Measurements from ENCODE around the gene CENPA. TPM values are rescaled to one million over a fixed set of nuclear protein-coding genes. Genes with fewer than 3 reads are reported as not detected.
"Not testable (repeated sequence)": the region's sequence is repeated elsewhere in the genome, so short reads cannot be mapped to it uniquely, and the experiment has no call there.

Gene CENPA
- total RNA-seq, 1 experiment from 2014 or later, result 45.8 TPM

GRCh38 chr2:26811791-26812694, 26.2 kb downstream of the CENPA start:
- ChIA-PET CTCF (no interaction called here), POLR2A (no interaction called here), RAD21 (ENCODE audit: low non-redundant PET in 1 of 2, low total read pairs in 2 of 2, uncharacterized antibody in 2 of 2, unreplicated experiment in 2 of 2) (no interaction called here)
- Histone ChIP-seq H3K4me1 (ENCODE audit: control insufficient read depth in 1 of 2, insufficient read depth in 2 of 2, low read length in 2 of 2) (peaks cover under 1 to 6% of the 10 kb centered on the region in 2 experiments; a peak in 3 of 4 replicates), H3K79me2 (ENCODE audit: insufficient read depth, low read length) (no peaks in the 10 kb centered on the region), H4K20me1 (ENCODE audit: insufficient read depth) (no peaks in the 10 kb centered on the region), H3K9ac (ENCODE audit: low read length) (no peak overlapping the region), H2AFZ (ENCODE audit: low read depth, low read length, poor library complexity, severe bottlenecking) (no peak overlapping the region), H3K9me2 (ENCODE audit: insufficient read depth) (no peaks in the 10 kb centered on the region), H3K9me3 (ENCODE audit: control insufficient read depth in 1 of 2, insufficient read depth in 1 of 2, low read depth in 1 of 2, low read length in 2 of 2) (no peaks in the 10 kb centered on the region), H3K36me3 (ENCODE audit: control insufficient read depth in 1 of 2, insufficient read depth in 2 of 2, low read length in 2 of 2) (no peaks in the 10 kb centered on the region), H3K4me3 (replicated peaks in 1 of 2; ENCODE audit: low read depth in 1 of 2, low read length in 2 of 2) (no peak overlapping the region), H3K27ac (ENCODE audit: low read depth, low read length) (no peak overlapping the region), H3K4me2 (ENCODE audit: low read length) (no peak overlapping the region), H3K27me3 (ENCODE audit: insufficient read depth, low read length) (no peaks in the 10 kb centered on the region)
- TF ChIP-seq CTCF (IDR thresholded peaks at IDR 0.05 in 2 of 3, conservative IDR thresholded peaks at IDR 0.05 in 1 of 3; ENCODE audit: borderline replicate concordance in 1 of 3, insufficient read depth in 1 of 3, low read depth in 2 of 3, low read length in 2 of 3), result no peak
- intact Hi-C loops (cut with micrococcal nuclease), result no loop called here
- no TSS peak for BruUV-seq (replicated peaks)
- no peak for ATAC-seq
- no peak for DNase-seq (ENCODE audit: low read depth, low spot score)

GRCh38 chr2:26812731-26813130, 26.9 kb downstream of the CENPA start:
- no peak overlapping the region for H3K9ac ChIP-seq (ENCODE audit: low read length)
- intact Hi-C loops (cut with micrococcal nuclease), result no loop called here
- no peak for TF ChIP-seq EGR1 (IDR thresholded peaks at IDR 0.05; ENCODE audit: low read depth)
- no peak overlapping the region for H3K4me3 ChIP-seq (replicated peaks in 1 of 2; ENCODE audit: low read depth in 1 of 2, low read length in 2 of 2)
- H3K27me3 ChIP-seq (ENCODE audit: insufficient read depth, low read length), result no peaks in the 10 kb centered on the region
- DNase-seq (ENCODE audit: low read depth, low spot score) (no peak), ATAC-seq (no peak)
- H3K9me2 ChIP-seq (ENCODE audit: insufficient read depth), result no peaks in the 10 kb centered on the region
- H3K27ac ChIP-seq (ENCODE audit: low read depth, low read length), result no peak overlapping the region
- H3K4me1 ChIP-seq (ENCODE audit: control insufficient read depth in 1 of 2, insufficient read depth in 2 of 2, low read length in 2 of 2), result peaks cover 2 to 10% of the 10 kb centered on the region in 2 experiments; a peak in 3 of 4 replicates
- no peak overlapping the region for H3K4me2 ChIP-seq (ENCODE audit: low read length)
- H4K20me1 ChIP-seq (ENCODE audit: insufficient read depth), result no peaks in the 10 kb centered on the region
- BruUV-seq (replicated peaks), result no TSS peak
- ChIA-PET POLR2A (no interaction called here), CTCF (no interaction called here), RAD21 (ENCODE audit: low non-redundant PET in 1 of 2, low total read pairs in 2 of 2, uncharacterized antibody in 2 of 2, unreplicated experiment in 2 of 2) (no interaction called here)
- no peaks in the 10 kb centered on the region for H3K36me3 ChIP-seq (ENCODE audit: control insufficient read depth in 1 of 2, insufficient read depth in 2 of 2, low read length in 2 of 2)
- no peak overlapping the region for H2AFZ ChIP-seq (ENCODE audit: low read depth, low read length, poor library complexity, severe bottlenecking)
- no peaks in the 10 kb centered on the region for H3K9me3 ChIP-seq (ENCODE audit: control insufficient read depth in 1 of 2, insufficient read depth in 1 of 2, low read depth in 1 of 2, low read length in 2 of 2)
- H3K79me2 ChIP-seq (ENCODE audit: insufficient read depth, low read length), result no peaks in the 10 kb centered on the region

- H3K79me2 ChIP-seq (ENCODE audit: insufficient read depth, low read length); H3K9ac ChIP-seq (ENCODE audit: low read length); H2AFZ ChIP-seq (ENCODE audit: low read depth, low read length, poor library complexity, severe bottlenecking); H3K4me1 ChIP-seq (ENCODE audit: control insufficient read depth in 1 of 2, insufficient read depth in 2 of 2, low read length in 2 of 2); H3K36me3 ChIP-seq (ENCODE audit: control insufficient read depth in 1 of 2, insufficient read depth in 2 of 2, low read length in 2 of 2); BruUV-seq (replicated peaks); CTCF ChIA-PET; H3K9me2 ChIP-seq (ENCODE audit: insufficient read depth); DNase-seq (ENCODE audit: low read depth, low spot score); H3K27me3 ChIP-seq (ENCODE audit: insufficient read depth, low read length); H4K20me1 ChIP-seq (ENCODE audit: insufficient read depth); H3K9me3 ChIP-seq (ENCODE audit: control insufficient read depth in 1 of 2, insufficient read depth in 1 of 2, low read depth in 1 of 2, low read length in 2 of 2); POLR2A ChIA-PET; H3K4me2 ChIP-seq (ENCODE audit: low read length); RAD21 ChIA-PET (ENCODE audit: low non-redundant PET in 1 of 2, low total read pairs in 2 of 2, uncharacterized antibody in 2 of 2, unreplicated experiment in 2 of 2); ATAC-seq; H3K27ac ChIP-seq (ENCODE audit: low read depth, low read length); intact Hi-C loops (cut with micrococcal nuclease); H3K4me3 ChIP-seq (replicated peaks in 1 of 2; ENCODE audit: low read depth in 1 of 2, low read length in 2 of 2): not testable (repeated sequence)
Observed at GRCh38 chr2:26814072-26814765, 28.4 kb downstream of the CENPA start.

Measured in HCT116 (cell line).